IMR-90 (cell line): ENCODE results near the gene TTC28. TPM values are rescaled to one million over a fixed set of nuclear protein-coding genes. Genes with fewer than 3 reads are reported as not detected.

ENCODE experiments used
- ATAC-seq: fragments of 200-7000 bp; cut with Tn5 transposase; 2 replicates; pipeline ENCODE4 v1.9.1; 2020; ENCODE audit warnings: low read depth, mild to moderate bottlenecking, moderate library complexity
- BruUV-seq: library from RNA; stranded (reverse); fragments of 400-500 nt; replicated peaks from 2 replicates; lab custom pipeline; 2021; lab: Mats Ljungman, UMichigan
- CTCF ChIA-PET: fragments of 300-600 bp; formaldehyde crosslinking; extraction: SDS; loops from one replicate; lab custom pipeline; 2021; ENCODE audit warnings: antibody characterized with exemption; lab: Yijun Ruan, JAX
- POLR2A ChIA-PET: fragments of 300-600 bp; sonication (Branson Sonifier 250); formaldehyde crosslinking; loops from one replicate; lab custom pipeline; 2022; ENCODE audit warnings: antibody characterized with exemption; ENCODE audit not compliant: unreplicated experiment; lab: Charles Lee
- DNase-seq: peaks from one replicate; pipeline ENCODE4 v3.0.0; 2013
- H2AFZ ChIP-seq: replicated peaks from 2 replicates; pipeline ENCODE3; 2013; ENCODE audit warnings: low read length, mild to moderate bottlenecking; ENCODE audit not compliant: poor library complexity
- H2AK5ac ChIP-seq: 2 replicates; pipeline ENCODE4 v1.6.1; 2013; ENCODE audit warnings: low read depth, low read length, inconsistent platforms
- H2AK9ac ChIP-seq: replicated peaks from 2 replicates; pipeline ENCODE3; 2013; ENCODE audit warnings: mild to moderate bottlenecking, low read depth, low read length, moderate library complexity; ENCODE audit not compliant: poor library complexity
- H2BK120ac ChIP-seq: 2 replicates; pipeline ENCODE4 v1.6.1; 2013; ENCODE audit warnings: low read depth, low read length, inconsistent platforms
- H2BK15ac ChIP-seq: 3 replicates; pipeline ENCODE4 v1.6.1; 2013; ENCODE audit warnings: low read depth, low read length, inconsistent platforms
- H2BK20ac ChIP-seq: 2 replicates; pipeline ENCODE4 v1.6.1; 2013; ENCODE audit warnings: low read depth, mild to moderate bottlenecking, inconsistent platforms, low read length, moderate library complexity
- H2BK5ac ChIP-seq: 2 replicates; pipeline ENCODE4 v1.6.1; 2013; ENCODE audit warnings: mild to moderate bottlenecking, low read depth, low read length, inconsistent platforms; ENCODE audit not compliant: poor library complexity, severe bottlenecking
- H3K14ac ChIP-seq: replicated peaks from 2 replicates; pipeline ENCODE4 v1.6.1; 2013; ENCODE audit warnings: low read depth, low read length, inconsistent platforms
- H3K18ac ChIP-seq: 2 replicates; pipeline ENCODE4 v1.6.1; 2013; ENCODE audit warnings: low read depth, low read length, control low read depth
- H3K23ac ChIP-seq: 2 replicates; pipeline ENCODE4 v1.6.1; 2013; ENCODE audit warnings: low read depth, low read length, inconsistent platforms
- H3K27ac ChIP-seq: 2 replicates; pipeline ENCODE4 v1.5.1; 2013; ENCODE audit warnings: mild to moderate bottlenecking, control low read depth, low read length; ENCODE audit not compliant: insufficient read depth
- H3K27me3 ChIP-seq: 2 replicates; pipeline ENCODE4 v1.6.1; 2013; ENCODE audit warnings: low read length; ENCODE audit not compliant: control insufficient read depth, insufficient read depth
- H3K36me3 ChIP-seq: 2 replicates; pipeline ENCODE4 v1.6.1; 2013; ENCODE audit warnings: low read length, mixed read lengths; ENCODE audit not compliant: control insufficient read depth, insufficient read depth
- H3K4ac ChIP-seq: 2 replicates; pipeline ENCODE4 v1.6.1; 2013; ENCODE audit warnings: low read depth, low read length, inconsistent platforms
- H3K4me1 ChIP-seq: 2 replicates; pipeline ENCODE4 v1.6.1; 2013; ENCODE audit warnings: low read length, mixed read lengths; ENCODE audit not compliant: control insufficient read depth, insufficient read depth
- H3K4me2 ChIP-seq: 2 replicates; pipeline ENCODE4 v1.6.1; 2013; ENCODE audit warnings: low read depth, mild to moderate bottlenecking, control low read depth, low read length, moderate library complexity
- H3K4me3 ChIP-seq: 2 replicates; pipeline ENCODE4 v1.5.1; 2013; ENCODE audit warnings: low read depth, mild to moderate bottlenecking, control low read depth, low read length, moderate library complexity; ENCODE audit not compliant: insufficient read depth
- H3K56ac ChIP-seq: 2 replicates; pipeline ENCODE4 v1.6.1; 2013; ENCODE audit warnings: low read length, inconsistent platforms; ENCODE audit not compliant: insufficient read depth; ENCODE audit errors: extremely low read depth
- H3K79me1 ChIP-seq, 2 experiments: 2 replicates each; pipeline ENCODE4 v1.6.1; 2013; ENCODE audit warnings: low read length in 2 of 2, inconsistent platforms in 1 of 2, low read depth in 1 of 2
- H3K9ac ChIP-seq: 2 replicates; pipeline ENCODE4 v1.6.1; 2013; ENCODE audit warnings: low read depth, low read length, control low read depth
- H3K9me1 ChIP-seq: 2 replicates; pipeline ENCODE4 v1.6.1; 2013; ENCODE audit warnings: low read length, inconsistent platforms; ENCODE audit not compliant: insufficient read depth
- H3K9me3 ChIP-seq: 2 replicates; pipeline ENCODE4 v1.6.1; 2013; ENCODE audit warnings: low read length; ENCODE audit not compliant: control insufficient read depth, insufficient read depth
- H4K20me1 ChIP-seq: 2 replicates; pipeline ENCODE4 v1.6.1; 2013; ENCODE audit warnings: low read length, inconsistent platforms; ENCODE audit not compliant: insufficient read depth
- H4K5ac ChIP-seq: 2 replicates; pipeline ENCODE4 v1.6.1; 2013; ENCODE audit warnings: mild to moderate bottlenecking, low read depth, low read length, control low read depth
- H4K8ac ChIP-seq, 2 experiments: 2 replicates each; pipeline ENCODE4 v1.6.1; 2013; ENCODE audit warnings: low read depth in 2 of 2, low read length in 2 of 2, control low read depth in 1 of 2, inconsistent platforms in 1 of 2
- H4K91ac ChIP-seq: 2 replicates; pipeline ENCODE4 v1.6.1; 2013; ENCODE audit warnings: low read depth, low read length, inconsistent platforms; ENCODE audit not compliant: insufficient read depth
- BHLHE40 ChIP-seq: fragments of 150-350 bp; IDR thresholded peaks from 2 replicates; pipeline ENCODE4 v1.6.1; 2016; ENCODE audit warnings: mild to moderate bottlenecking, low read depth, low read length
- CEBPB ChIP-seq: IDR thresholded peaks from 2 replicates; pipeline ENCODE4 v1.6.1; 2012; ENCODE audit warnings: low read depth, low read length, improper control_type of control experiment
- CHD1 ChIP-seq: IDR thresholded peaks from 2 replicates; pipeline ENCODE4 v1.6.1; 2012; ENCODE audit warnings: low read depth, low read length, improper control_type of control experiment
- FOS ChIP-seq: fragments of 150-350 bp; IDR thresholded peaks from 2 replicates; pipeline ENCODE4 v1.6.1; 2016; ENCODE audit warnings: low read depth, low read length
- MAFK ChIP-seq: IDR thresholded peaks from 2 replicates; pipeline ENCODE4 v1.6.1; 2012; ENCODE audit warnings: low read depth, low read length, improper control_type of control experiment
- MAZ ChIP-seq: IDR thresholded peaks from 2 replicates; pipeline ENCODE4 v1.6.1; 2012; ENCODE audit warnings: low read depth, mild to moderate bottlenecking, low read length, improper control_type of control experiment, moderate library complexity, borderline replicate concordance
- MXI1 ChIP-seq: IDR thresholded peaks from 2 replicates; pipeline ENCODE4 v1.6.1; 2012; ENCODE audit warnings: low read depth, mild to moderate bottlenecking, low read length, moderate library complexity, borderline replicate concordance
- NFE2L2 ChIP-seq: fragments of 150-350 bp; IDR thresholded peaks from 2 replicates; pipeline ENCODE4 v1.6.1; 2016; ENCODE audit warnings: low read depth, mild to moderate bottlenecking, low read length
- POLR2A ChIP-seq: IDR thresholded peaks from 2 replicates; pipeline ENCODE4 v1.6.1; 2012; ENCODE audit warnings: mild to moderate bottlenecking, low read depth, low read length
- RAD21 ChIP-seq: IDR thresholded peaks from 2 replicates; pipeline ENCODE4 v1.6.1; 2012; ENCODE audit warnings: low read length, improper control_type of control experiment
- RCOR1 ChIP-seq: IDR thresholded peaks from 2 replicates; pipeline ENCODE4 v1.6.1; 2012; ENCODE audit warnings: mild to moderate bottlenecking, low read length, improper control_type of control experiment; ENCODE audit not compliant: insufficient replicate concordance
- RFX5 ChIP-seq: IDR thresholded peaks from 2 replicates; pipeline ENCODE4 v1.8.0; 2012; ENCODE audit warnings: low read depth, mild to moderate bottlenecking, low read length, moderate library complexity
- SMC3 ChIP-seq: fragments of 150-350 bp; IDR thresholded peaks from 2 replicates; pipeline ENCODE4 v1.6.1; 2016; ENCODE audit warnings: low read depth, mild to moderate bottlenecking, antibody characterized with exemption, low read length, moderate library complexity
- WGBS, 2 experiments: methylation state at CpG; one replicate each; pipeline versions ENCODE4 v1.1.5 to v1.1.7; 2013; ENCODE audit warnings: missing lambda C conversion rate in 2 of 2; ENCODE audit not compliant: insufficient read length in 1 of 2; ENCODE audit errors: extremely low coverage in 2 of 2; 5-methylcytosine and 5-hydroxymethylcytosine counted together
- dilution Hi-C: fragments of 300-500 bp; cut with HindIII; formaldehyde crosslinking; loops from one replicate; pipeline ENCODE4 v1.14.3; 2018; ENCODE audit warnings: low sequenced_read_pairs; ENCODE audit not compliant: unreplicated experiment
- in situ Hi-C: fragments of 300-500 bp; cut with MboI; formaldehyde crosslinking; loops from 3 replicates; pipeline ENCODE4 v1.14.3; 2019; ENCODE audit warnings: low sequenced_read_pairs, inconsistent platforms, mixed read lengths
- intact Hi-C: fragments of 100-400 bp; cut with micrococcal nuclease; formaldehyde crosslinking; loops from 2 replicates; pipeline ENCODE4 v1.10.0; 2022
- polyA plus RNA-seq, 3 experiments: library from polyadenylated mRNA; depleted of rRNA; stranded (reverse); fragments of >200 nt; gene quantifications; 2 replicates each; pipeline ENCODE4 v1.2.3, GENCODE V29; 2012; ENCODE audit warnings: low replicate concordance in 1 of 3
- total RNA-seq: library from RNA; depleted of rRNA; stranded (reverse); fragments of >200 nt; gene quantifications from 2 replicates; pipeline ENCODE4 v1.2.3, GENCODE V29; 2012
- TF ChIP-seq, protein P1 (sequence below): fragments of 150-350 bp; IDR thresholded peaks from 2 replicates; pipeline ENCODE4 v1.6.1; 2017; ENCODE audit warnings: mild to moderate bottlenecking, antibody characterized with exemption, low read length, low read depth
- TF ChIP-seq, protein P2 (sequence below): fragments of 150-350 bp; IDR thresholded peaks from 2 replicates; pipeline ENCODE4 v1.6.1; 2016; ENCODE audit warnings: low read depth, mild to moderate bottlenecking, low read length, moderate library complexity, borderline replicate concordance
- TF ChIP-seq, protein P3 (sequence below): conservative IDR thresholded peaks from 2 replicates; pipeline ENCODE4 v1.5.1; 2012; ENCODE audit warnings: mild to moderate bottlenecking, low read depth, low read length, improper control_type of control experiment

Gene TTC28
- total and polyA plus RNA-seq, 2 of the 4 experiments (the other 2 are of a cell fraction) = 5.6 to 13.3 TPM

DNA sequence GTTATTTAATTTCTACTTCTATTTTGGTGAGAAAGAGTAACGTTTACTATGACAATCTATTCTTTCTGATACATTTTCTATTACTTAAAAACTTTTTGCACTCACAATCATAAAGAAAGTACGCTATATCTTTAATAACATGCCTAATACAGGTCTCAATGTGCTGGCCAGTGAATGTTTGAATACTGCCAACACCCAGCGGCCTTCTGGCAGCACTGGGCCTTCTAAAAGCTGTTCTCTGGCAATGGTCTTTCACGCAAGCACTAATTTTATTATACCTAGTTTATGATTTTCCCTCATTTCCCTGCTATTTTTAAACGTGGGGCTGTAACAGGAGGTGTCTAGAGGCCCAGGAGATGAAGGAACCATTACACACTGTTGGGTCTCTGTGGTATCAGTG is 410.8 kb downstream of the TTC28 start:
- Histone ChIP-seq H4K20me1 (no peaks in the 10 kb centered on the region), H4K8ac (no peak overlapping the region), H2BK20ac (no peak overlapping the region), H2AK9ac (no peak overlapping the region), H3K27ac (no peak overlapping the region), H3K79me1 (peaks cover 0 to 4% of the 10 kb centered on the region in 2 experiments; a peak in 1 of 4 replicates), H4K5ac (no peak overlapping the region), H2BK15ac (no peak overlapping the region), H3K18ac (no peak overlapping the region), H3K9me1 (no peaks in the 10 kb centered on the region), H2BK120ac (no peak overlapping the region), H3K23ac (no peak overlapping the region), H3K9me3 (no peaks in the 10 kb centered on the region), H3K4me3 (no peak overlapping the region), H3K4me2 (no peak overlapping the region), H2AK5ac (no peak overlapping the region), H3K14ac (no peak overlapping the region), H3K4ac (no peak overlapping the region), H3K56ac (no peak overlapping the region), H3K9ac (no peak overlapping the region), H2BK5ac (no peak overlapping the region), H2AFZ (no peak overlapping the region), H4K91ac (no peak overlapping the region), H3K36me3 (no peaks in the 10 kb centered on the region), H3K4me1 (no peaks in the 10 kb centered on the region), H3K27me3 (no peaks in the 10 kb centered on the region)
- ATAC-seq = no peak
- intact Hi-C loops (no loop called here), in situ Hi-C loops (no loop called here), dilution Hi-C loops (no loop called here)
- BruUV-seq = no TSS peak
- POLR2A ChIA-PET = no interaction called here
- TF ChIP-seq RFX5 = no peak
- no peak for TF ChIP-seq CEBPB
- no peak for TF ChIP-seq CHD1
- TF ChIP-seq MAZ = no peak
- TF ChIP-seq, protein P1, sequence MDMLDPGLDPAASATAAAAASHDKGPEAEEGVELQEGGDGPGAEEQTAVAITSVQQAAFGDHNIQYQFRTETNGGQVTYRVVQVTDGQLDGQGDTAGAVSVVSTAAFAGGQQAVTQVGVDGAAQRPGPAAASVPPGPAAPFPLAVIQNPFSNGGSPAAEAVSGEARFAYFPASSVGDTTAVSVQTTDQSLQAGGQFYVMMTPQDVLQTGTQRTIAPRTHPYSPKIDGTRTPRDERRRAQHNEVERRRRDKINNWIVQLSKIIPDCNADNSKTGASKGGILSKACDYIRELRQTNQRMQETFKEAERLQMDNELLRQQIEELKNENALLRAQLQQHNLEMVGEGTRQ = no peak
- no peak for TF ChIP-seq RAD21
- TF ChIP-seq POLR2A = no peak
- TF ChIP-seq BHLHE40 = no peak
- TF ChIP-seq RCOR1 = no peak
- TF ChIP-seq, protein P2, sequence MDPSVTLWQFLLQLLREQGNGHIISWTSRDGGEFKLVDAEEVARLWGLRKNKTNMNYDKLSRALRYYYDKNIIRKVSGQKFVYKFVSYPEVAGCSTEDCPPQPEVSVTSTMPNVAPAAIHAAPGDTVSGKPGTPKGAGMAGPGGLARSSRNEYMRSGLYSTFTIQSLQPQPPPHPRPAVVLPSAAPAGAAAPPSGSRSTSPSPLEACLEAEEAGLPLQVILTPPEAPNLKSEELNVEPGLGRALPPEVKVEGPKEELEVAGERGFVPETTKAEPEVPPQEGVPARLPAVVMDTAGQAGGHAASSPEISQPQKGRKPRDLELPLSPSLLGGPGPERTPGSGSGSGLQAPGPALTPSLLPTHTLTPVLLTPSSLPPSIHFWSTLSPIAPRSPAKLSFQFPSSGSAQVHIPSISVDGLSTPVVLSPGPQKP = no peak
- no peak for TF ChIP-seq FOS
- no peak for TF ChIP-seq MAFK
- TF ChIP-seq, protein P3, sequence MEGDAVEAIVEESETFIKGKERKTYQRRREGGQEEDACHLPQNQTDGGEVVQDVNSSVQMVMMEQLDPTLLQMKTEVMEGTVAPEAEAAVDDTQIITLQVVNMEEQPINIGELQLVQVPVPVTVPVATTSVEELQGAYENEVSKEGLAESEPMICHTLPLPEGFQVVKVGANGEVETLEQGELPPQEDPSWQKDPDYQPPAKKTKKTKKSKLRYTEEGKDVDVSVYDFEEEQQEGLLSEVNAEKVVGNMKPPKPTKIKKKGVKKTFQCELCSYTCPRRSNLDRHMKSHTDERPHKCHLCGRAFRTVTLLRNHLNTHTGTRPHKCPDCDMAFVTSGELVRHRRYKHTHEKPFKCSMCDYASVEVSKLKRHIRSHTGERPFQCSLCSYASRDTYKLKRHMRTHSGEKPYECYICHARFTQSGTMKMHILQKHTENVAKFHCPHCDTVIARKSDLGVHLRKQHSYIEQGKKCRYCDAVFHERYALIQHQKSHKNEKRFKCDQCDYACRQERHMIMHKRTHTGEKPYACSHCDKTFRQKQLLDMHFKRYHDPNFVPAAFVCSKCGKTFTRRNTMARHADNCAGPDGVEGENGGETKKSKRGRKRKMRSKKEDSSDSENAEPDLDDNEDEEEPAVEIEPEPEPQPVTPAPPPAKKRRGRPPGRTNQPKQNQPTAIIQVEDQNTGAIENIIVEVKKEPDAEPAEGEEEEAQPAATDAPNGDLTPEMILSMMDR = no peak
- no peak for TF ChIP-seq NFE2L2
- TF ChIP-seq MXI1 = no peak
- TF ChIP-seq SMC3 = no peak
- DNase-seq = no peak
- WGBS, 2 experiments = no CpG with 5 or more reads among the region's 5 CpGs
- CTCF ChIA-PET = no interaction called here
